Activated CD8-positive, alpha-beta memory T cell treated with anti-CD3 and anti-CD28 coated beads for 36 hours (primary cell): ENCODE measurements around the gene PLK1. TPM values are rescaled to one million over a fixed set of nuclear protein-coding genes. Genes with fewer than 3 reads are reported as not detected.
"Not testable (repeated sequence)": the region's sequence is repeated elsewhere in the genome, so short reads cannot be mapped to it uniquely, and the experiment has no call there.

Source experiments
- CTCF ChIA-PET: fragments of 350-600 bp; sonication (Branson Sonifier 250); formaldehyde crosslinking; loops from one replicate; lab custom pipeline; 2021; ENCODE audit warnings: antibody characterized with exemption; lab: Charles Lee
- POLR2A ChIA-PET: fragments of 350-600 bp; sonication (Branson Sonifier 250); formaldehyde crosslinking; loops from one replicate; lab custom pipeline; 2021; ENCODE audit warnings: antibody characterized with exemption; lab: Charles Lee
- total RNA-seq, 2 experiments: library from RNA; stranded (reverse); gene quantifications; one replicate each; pipeline ENCODE4 v1.2.3, GENCODE V29; 2021

The PLK1 gene
- total RNA-seq, 2 experiments from 2014 or later, result 63.9 to 65.0 TPM

GRCh38 chr16:23701045-23701444 is 22.4 kb downstream of the PLK1 start:
- ChIA-PET POLR2A (no interaction called here), CTCF (no interaction called here)

DNA sequence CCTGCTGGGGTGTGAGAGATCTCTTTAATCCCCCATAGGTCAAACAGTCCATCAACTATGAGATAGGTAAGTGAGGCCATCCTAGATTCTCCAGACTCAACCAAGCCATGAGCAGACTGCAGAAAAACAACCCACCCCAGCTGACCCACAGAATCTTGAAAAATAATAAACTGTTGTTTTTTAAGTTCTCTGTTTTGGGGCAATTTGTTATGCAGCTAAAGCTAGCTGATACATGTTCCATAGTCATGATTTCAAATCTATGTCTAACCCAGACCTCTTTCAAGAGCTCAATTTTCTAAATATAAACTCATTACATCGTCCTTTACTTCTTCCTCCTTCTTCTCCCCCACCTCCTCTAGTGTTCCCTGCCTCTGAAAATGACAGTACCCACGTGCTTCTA is 24.3 kb downstream of the PLK1 start:
- POLR2A ChIA-PET, result no interaction called here

DNA sequence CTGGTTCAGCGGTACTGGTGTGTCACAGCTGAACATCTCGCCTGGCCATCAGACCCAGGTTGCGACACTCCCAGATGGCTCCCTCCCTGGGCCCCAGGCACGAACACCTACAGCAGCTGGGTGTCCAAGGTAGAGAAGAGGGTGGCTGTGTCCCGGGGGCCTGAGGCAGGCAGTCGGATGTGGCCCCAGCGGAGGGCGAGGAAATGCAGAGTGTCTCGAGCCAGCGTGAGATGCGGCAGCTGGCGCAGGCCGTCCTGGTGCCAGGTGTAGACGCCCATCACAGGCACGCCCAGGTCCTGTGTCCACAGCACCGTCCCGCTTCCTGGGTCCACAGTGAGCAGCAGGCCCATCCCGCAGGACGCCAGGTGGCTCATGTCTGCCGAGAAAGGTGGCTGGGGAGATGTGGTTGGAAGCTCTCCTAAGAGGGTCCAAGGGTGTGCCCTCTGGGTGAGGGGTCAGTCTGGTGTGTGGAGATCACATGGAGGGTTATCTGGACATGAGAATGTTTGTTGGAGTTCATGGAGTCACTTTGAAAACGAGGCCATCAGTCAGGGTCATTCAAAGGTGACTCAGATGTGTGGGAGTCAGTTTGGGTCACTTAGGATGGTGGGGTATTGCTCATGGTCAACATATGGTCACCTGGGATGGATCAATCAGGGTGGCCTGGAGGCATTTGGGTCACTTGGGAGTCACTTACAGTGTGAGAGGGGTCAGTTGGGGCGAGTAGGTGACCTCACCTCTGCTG is 26.3 kb downstream of the PLK1 start:
- POLR2A ChIA-PET, result no interaction called here
- CTCF ChIA-PET, result no interaction called here

More for the DNA sequence above, 24.3 kb downstream of the PLK1 start:
- CTCF ChIA-PET, result no interaction called here

DNA sequence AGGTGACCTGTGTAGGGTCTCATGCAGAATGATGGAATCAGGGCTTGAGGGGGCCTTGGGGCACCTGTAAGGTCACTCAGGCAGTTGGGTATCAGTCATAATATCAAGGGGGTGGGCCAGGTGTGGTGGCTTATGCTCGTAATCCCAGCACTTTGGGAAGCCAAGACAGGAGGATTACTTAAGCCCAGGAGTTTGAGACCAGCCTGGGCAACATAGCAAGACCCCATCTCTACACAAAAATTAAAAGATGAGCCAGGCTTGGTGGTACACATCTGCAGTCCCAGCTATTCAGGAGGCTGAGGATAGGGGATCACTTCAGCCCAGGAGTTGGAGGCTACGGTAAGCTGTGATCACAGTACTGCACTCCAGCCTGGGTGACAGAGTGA is 26.8 kb downstream of the PLK1 start:
- ChIA-PET CTCF (no interaction called here), POLR2A (no interaction called here)

DNA sequence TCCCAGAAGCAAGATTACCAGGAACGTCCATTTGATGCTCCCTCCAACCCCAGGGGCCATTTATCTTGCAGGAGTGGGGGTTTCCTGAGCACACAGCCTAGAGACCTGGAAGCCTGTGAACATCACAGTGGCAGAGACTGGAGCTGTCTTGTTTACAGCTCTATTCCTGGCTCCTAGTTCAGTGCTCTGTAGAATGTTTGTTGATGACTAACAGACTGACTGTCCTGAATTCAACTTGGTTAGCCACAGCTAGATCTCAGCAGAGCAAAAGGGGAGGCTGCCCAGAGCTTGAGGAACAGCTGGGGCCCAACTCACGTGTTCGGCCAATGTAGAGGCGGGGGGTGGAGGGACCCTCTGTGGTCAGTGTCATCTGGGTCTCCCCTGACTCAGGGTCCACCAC is 27.8 kb downstream of the PLK1 start:
- ChIA-PET CTCF (no interaction called here), POLR2A (no interaction called here)

DNA sequence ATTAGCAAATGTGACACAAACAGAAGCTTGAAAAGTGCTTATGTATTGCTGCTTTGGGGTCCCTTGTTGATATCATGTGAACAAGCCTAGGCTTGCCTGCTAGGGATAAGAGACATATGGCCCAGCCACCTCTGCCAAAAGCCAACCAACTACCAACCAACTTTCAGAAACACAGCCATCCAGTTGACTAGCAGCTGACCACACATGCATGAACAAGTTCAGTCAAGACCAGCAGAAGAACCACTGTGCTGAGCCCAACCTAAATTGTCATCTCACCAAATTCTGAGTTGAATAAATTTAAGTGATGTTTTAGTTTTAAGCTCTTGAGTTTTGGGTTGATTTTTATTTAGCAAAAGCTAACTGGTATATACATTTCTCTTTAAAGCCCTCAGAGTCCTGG is 30.8 kb downstream of the PLK1 start:
- ChIA-PET POLR2A (no interaction called here), CTCF (no interaction called here)

GRCh38 chr16:23710008-23710407 is 31.3 kb downstream of the PLK1 start:
- ChIA-PET POLR2A (no interaction called here), CTCF (no interaction called here)

DNA sequence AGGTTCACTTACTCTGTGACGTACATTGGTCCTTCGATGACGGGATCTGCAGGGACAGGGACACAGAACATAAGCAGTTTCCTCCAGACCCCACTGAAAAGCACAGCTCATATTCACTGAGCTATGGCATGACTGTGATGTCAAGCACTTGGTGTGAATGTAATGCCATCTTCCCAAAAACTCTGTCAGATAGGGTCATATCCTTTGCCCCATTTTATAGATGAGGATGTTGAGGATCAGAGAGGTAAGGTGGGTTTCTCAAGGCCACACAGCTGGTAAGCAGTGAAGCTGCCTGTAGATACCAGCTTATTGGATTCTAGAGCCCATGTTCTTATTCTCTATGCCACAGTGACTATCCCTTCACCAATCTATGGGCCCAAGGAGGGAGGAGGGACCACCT is 31.8 kb downstream of the PLK1 start:
- ChIA-PET POLR2A (no interaction called here), CTCF (no interaction called here)

- ChIA-PET CTCF (no interaction called here), POLR2A (no interaction called here)
Measured at GRCh38 chr16:23711785-23712184, 33.1 kb downstream of the PLK1 start.

DNA sequence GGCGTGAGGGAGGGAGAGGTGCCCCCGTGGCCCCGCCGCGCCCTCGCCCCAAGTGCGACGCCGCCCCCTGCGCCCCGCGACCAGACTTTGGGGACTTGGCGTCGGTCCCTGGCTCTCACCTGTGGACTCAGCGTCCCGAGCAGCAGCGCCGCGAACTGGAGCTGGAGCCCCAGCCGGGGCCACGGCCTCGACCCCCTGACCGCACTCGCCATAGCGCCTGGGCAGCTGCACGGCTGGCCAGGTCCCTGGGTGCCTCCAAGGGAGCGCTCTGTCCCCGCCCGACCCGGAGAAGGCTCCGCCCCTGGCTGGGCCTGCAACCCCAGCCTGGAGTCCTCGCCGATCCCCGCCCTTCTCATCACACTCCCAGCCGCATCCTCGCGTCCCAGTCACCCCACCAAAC is 34.3 kb downstream of the PLK1 start, which contains the start of gene ERN2:
Gene ERN2 (minus strand): TSS at position 247 of the 400 bp plus-strand sequence. CDS start 35 bp downstream, at position 212.
- ChIA-PET CTCF (no interaction called here), POLR2A (no interaction called here)

DNA sequence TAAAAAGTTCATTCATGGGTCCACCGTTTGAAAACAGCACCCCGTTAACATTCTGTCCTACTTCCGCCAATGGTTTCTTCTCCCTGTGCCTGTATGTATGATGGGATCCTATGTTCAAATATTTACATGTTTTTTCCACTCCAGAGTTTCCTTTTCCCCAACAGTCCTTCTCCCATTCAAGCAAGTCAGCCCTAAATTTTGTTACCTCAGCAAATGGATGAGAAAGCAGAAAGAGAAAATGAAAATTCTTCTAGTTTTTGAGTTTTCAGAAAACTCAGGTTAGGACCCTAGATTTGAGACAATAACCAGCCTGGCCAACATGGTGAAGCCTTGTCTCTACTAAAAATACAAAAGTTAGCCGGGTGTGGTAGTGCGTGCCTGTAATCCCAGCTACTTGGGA is 37.8 kb downstream of the PLK1 start:
- POLR2A ChIA-PET, result no interaction called here
- CTCF ChIA-PET, result interaction anchor here (0.7 kb wide), 1 partner anchor 495 kb away, joined by 3 read pairs; no protein-coding TSS in a partner anchor

DNA sequence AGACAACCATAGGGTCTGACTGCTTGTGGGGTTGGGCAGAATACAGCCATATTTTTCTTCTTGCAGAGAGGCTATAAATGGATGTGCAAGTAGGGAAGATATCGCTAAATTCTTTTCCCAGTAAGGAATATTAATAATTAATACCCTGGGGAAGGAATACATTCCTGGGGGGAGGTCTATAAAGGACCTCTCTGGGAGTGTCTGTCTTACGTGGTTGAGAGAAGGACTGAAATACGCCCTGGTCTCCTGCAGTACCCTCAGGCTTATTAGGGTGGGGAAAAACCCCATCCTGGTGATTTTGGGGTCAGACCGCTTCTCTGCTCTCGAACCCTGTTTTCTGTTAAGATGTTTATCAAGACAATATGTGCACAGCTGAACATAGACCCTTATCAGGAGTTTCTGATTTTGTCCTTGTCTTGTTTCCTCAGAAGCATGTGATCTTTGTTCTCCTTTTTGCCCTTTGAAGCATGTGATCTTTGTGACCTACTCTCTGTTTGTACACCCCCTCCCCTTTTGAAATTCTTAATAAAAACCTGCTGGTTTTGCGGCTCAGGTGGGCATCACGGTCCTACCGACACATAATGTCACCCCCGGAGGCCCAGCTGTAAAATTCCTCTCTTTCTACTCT is 44.0 kb downstream of the PLK1 start:
- POLR2A ChIA-PET, CTCF ChIA-PET: not testable (repeated sequence)

GRCh38 chr16:23724096-23724784 is 45.6 kb downstream of the PLK1 start:
- CTCF ChIA-PET, result interaction anchor here (1.1 kb wide), 1 partner anchor 11 kb away, joined by 3 read pairs; no protein-coding TSS in a partner anchor
- POLR2A ChIA-PET, result no interaction called here

- CTCF ChIA-PET, result interaction anchor here (1.1 kb wide), 1 partner anchor 10 kb away, joined by 3 read pairs; no protein-coding TSS in a partner anchor
- POLR2A ChIA-PET, result no interaction called here
Measured at GRCh38 chr16:23724785-23725131, 46.1 kb downstream of the PLK1 start.

GRCh38 chr16:23726710-23727109 is 48.0 kb downstream of the PLK1 start:
- CTCF ChIA-PET, result interaction anchor here (0.7 to 1.4 kb wide), 3 partner anchors 109 to 390 kb away, joined by 3 to 4 read pairs (median 3); partner anchors contain the start of genes COG7 and PRKCB
- POLR2A ChIA-PET, result no interaction called here

- ChIA-PET POLR2A (no interaction called here), CTCF (interaction anchor here (0.9 to 1.4 kb wide), 3 partner anchors 9 to 389 kb away, joined by 3 to 4 read pairs (median 3); partner anchors contain the start of gene COG7)
Measured at GRCh38 chr16:23728112-23728477, 49.4 kb downstream of the PLK1 start.

DNA sequence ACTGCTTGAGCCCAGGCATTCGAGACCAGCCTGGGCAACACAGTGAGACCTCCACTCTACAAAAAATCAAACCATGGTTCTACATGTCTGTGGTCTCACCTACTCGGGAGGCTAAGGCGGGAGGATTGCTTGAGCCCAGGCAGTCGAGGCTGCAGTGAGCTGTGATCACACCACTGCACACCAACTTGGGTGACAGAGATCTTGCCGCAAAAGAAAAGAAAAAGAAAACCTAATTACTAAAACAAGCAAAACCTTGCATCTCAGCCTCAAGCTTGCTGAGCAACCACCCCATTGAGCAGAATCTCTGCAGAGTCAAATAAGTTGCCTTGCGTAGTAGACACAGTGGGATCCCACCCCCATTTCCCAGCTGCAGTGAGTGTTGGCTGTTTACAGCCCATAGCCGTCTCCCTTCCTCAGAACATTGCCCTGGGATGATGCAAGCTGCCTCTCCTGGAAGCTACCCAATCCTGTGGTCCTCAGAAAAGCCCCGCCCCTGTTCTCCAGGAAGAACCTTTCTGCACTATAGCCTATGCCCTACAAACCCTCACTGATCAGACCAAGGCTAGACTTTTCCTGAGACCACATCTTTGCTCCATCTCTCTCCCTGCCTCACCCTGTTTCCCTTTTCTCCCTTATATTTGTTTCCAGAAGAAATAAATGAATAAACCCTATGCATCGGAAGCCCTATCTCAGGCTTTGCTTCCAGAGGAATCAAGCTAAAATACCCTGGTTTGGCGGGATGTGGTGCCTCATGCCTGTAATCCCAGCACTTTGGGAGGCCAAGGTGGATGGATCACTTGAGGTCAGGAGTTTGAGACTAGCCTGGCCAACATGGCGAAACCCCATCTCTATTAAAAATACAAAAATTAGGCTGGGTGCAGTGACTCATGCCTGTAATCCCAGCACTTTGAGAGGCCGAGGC is 51.1 kb downstream of the PLK1 start:
- POLR2A ChIA-PET, result no interaction called here
- CTCF ChIA-PET, result no interaction called here

DNA sequence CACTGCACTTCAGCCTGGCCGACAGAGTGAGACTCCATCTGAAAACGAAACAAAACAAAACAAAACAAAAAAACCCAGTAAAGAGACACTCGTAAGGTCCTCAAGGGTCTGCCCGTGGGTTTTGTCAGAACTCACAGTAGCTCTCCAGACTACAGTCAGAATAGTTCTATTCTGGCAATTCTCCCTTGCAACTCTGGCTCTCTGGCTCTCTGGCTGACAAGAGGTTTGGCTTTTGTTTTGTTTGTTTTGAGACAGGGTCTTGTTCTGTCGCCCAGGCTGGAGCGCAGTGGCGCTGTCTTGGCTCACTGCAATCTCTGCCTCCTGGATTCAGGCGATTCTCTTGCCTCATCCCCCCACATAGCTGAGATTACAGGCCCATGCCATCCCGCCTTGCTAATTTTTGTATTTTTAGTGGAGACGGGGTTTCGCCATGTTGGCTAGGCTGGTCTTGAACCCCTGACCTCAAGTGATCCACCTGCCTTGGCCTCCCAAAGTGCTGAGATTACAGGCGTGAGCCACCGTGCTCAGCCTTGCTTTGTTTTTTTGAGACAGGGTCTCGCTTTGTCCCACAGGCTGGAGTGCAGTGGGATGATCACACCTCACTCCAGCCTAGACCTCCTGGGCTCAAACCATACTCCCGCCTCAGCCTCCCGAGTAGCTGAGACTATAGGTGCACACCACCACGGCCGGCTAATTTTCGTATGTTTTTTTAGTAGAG is 55.6 kb downstream of the PLK1 start:
- POLR2A ChIA-PET, result no interaction called here
- CTCF ChIA-PET, result interaction anchor here (0.7 to 1.2 kb wide), 2 partner anchors 9 to 770 kb away, joined by 3 read pairs; no protein-coding TSS in a partner anchor
